Endometrial microvascular endothelial cells (primary cell): Measurements from ENCODE around the gene TCF12. TPM values are rescaled to one million over a fixed set of nuclear protein-coding genes. Genes with fewer than 3 reads are reported as not detected.

Experiments
- in situ Hi-C: cut with HindIII; loops from 2 replicates; pipeline ENCODE4 v1.10.0; 2017; ENCODE audit warnings: low sequenced_read_pairs, low pct_unique_long_range_greater_than_20kb; ENCODE audit errors: inconsistent ontology term
- total RNA-seq: library from RNA; depleted of rRNA; stranded (reverse); fragments of >200 nt; gene quantifications from one replicate; pipeline ENCODE4 v1.2.3, GENCODE V29; 2015; ENCODE audit errors: inconsistent ontology term

TCF12 gene
- total RNA-seq, result 40.4 TPM

DNA sequence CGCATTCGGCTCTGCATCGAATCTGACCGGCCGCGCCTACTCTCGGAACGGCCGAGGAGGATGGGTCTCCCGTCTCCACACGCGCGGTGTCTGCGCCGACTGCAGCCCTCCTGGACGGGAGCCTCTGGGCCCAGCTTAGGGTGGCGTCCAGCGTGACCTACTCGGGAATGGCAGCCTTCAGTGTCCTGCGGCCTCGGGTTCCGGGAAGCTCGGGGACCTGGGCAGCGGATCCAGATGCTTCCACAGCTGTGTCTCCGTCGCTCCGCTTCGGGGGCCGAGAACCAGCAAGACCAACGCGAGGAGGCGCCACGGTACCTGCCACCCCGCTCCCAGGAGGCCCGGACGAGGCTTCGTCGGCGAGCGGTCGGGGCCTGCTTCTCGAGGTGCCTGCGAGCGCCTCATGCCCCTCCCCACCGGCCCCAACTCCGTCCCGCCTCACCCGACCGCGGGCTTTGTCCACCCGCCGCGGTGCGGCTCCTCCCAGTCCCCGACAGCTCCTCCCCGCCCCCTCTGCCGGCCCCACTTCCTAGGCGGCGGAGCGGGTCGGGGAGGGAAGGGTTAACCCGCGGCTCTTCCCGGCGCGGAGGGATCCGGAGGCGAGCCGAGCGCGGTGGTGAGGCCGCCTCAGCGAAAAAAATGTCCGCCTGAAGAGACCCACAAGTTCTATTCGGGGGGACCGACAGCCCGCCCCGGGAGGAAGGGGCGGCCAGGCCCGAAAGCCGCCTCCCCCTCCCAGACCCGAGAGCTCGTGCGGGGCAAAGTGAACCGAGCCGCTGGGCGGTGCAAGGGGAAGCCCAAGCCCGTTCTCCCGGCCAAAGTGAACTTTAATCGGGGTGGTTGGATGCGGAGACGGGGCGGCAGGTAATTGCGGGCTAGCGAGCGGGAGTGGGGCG lies at the start of gene TCF12:
Gene TCF12, plus strand, starts transcription at position 599 of the 893 bp plus-strand sequence. CDS start 1,270 bp downstream, outside the sequence.
- in situ Hi-C loops, result no loop called here

DNA sequence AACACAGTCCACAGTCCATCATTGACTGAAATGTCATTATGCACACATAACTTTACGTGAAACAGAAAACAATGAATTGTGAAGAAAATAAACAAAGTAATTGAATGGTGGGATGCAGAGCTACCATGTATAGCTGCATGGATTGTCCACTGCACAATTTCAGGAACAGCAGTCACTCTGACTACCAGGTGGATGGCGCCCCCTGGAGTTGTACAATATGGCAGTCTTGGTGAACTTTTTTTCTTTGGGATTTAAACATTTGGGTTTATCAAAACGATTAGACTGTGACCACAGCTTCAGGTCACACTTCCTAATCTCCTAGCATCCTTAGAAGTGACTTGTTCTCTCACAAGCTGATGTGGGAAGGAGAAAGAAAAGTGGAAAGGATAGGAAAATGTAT lies 48.9 kb upstream of the TCF12 start:
- in situ Hi-C loops, result no loop called here

DNA sequence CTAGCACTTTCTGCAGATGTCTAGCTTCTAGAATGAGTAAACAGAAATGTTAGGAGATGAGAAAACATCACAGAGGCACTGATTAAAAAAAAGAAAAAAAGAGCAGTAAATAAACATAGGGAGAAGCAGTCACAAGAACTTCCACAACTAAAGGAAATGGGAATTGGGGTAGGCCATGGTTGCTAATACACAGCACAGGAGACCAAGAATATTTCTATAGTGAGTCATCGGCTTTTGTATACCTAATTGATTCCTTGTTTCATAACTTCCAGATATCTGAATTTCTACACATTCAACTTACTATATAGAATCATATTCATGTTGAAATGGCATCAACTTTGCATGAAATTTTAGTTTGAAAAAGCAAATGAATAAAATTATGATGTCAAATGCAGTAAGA lies 47.3 kb upstream of the TCF12 start:
- in situ Hi-C loops, result no loop called here

DNA sequence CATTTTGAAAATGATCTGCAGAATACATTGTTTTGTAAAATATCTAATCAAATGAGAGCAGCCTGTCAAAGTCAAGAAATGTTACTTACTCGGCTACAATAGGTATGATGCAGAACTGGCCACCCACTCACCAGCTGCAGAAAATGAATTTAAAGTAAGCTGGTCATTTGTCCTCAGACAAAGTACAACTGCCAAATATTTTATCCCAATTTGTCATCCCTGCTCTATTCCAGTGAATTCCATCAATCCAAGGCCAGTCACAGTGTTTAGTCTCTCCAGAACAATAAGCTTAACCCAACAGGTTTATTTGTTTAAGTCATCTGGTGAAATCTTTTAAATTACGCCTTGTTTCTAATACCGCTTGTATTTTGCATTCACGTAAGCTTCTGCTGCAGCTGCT lies 46.6 kb upstream of the TCF12 start:
- in situ Hi-C loops, result no loop called here

DNA sequence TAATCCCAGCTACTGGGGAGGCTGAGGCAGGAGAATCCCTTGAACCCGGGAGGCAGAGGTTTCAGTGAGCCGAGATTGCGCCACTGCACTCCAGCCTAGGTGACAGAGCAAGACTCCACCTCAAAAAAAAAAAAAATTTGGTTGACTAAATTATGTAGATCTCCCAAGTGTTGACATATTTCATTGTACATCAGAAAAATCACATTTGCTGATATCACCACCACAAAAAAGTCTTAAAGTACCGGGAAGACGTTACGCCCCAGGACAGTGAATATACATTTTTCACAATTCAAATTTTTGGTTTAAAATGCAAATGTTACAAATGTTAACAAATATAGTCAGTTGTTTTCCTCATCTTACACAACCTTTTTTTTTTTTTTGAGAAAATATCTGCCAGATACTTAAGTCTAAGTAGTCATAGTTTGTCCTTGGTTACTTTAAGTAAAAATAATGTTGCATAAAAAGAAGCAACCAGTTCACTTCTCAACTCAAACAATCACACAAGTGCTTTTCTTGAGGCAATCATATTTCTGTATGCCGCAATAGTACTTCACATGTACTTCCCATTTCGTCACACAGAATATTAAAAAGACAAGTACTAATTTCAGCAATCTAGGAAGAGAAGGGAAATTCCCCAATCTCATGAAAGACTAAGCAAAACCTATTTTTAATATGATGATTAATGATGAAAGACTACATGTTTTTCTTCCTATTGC lies 41.0 kb upstream of the TCF12 start:
- in situ Hi-C loops, result no loop called here

DNA sequence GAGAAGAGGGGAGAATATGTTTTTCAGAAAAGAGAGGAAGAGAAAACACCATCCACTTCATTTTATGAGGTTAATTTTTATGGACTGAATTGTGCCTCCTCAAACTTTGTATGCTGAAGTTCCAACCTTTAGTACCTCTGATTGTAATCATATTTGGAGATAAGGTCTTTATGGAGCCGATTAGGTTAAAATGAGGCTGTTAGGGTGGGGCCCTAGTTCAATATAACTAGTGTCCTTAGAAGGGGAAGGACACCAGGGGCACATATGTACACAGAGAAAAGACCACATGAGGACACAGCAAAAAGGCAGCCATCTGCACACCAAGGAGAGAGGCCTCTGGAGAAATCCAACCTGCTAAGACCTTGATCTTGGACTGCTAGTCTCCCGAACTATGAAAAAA lies 38.9 kb upstream of the TCF12 start:
- in situ Hi-C loops, result no loop called here

DNA sequence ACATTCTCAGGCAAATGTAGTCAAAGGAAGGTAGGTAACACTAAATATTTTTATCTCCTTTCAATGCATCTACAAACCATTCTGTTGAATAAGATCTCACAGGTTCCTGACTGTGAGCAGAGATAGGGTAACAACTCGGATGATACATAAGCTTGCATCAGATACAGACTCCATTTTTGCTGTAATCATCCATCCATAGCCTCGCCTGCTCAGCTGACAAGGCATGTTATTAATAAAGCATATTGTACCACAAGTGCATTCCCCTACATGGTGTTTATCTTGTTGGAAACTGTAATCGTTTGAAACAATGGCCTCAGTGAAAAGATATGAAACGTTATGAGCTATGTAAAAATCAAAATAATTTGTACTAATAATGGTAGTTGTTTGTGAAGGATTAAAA lies 35.4 kb upstream of the TCF12 start:
- in situ Hi-C loops, result no loop called here

DNA sequence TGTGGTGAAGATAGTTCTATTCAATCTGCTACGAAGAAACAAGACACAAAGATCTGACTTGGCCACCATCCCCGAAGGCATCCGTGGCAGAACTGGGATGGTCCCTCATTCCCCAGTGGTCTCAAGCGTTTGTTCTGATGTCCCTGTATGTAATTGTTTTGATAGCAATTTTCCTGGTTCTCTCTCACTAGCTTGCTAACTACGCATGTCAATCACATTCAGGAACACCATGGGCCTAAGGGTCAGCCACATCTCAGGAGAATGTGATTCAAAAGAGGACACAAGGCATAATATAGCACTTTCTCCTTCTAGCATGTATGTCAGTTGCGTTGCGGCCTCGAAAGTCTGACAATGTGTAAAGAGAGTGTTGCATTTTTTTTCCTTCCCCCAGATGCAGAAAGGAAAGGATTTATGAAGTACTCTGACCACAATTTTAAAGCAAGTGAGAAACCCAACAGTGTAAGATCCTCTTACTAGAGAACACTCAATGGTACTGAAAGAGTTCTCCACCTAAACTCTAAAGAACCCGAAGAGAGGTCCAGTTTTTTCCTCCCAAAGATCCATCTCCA lies 32.0 kb upstream of the TCF12 start:
- in situ Hi-C loops, result no loop called here

DNA sequence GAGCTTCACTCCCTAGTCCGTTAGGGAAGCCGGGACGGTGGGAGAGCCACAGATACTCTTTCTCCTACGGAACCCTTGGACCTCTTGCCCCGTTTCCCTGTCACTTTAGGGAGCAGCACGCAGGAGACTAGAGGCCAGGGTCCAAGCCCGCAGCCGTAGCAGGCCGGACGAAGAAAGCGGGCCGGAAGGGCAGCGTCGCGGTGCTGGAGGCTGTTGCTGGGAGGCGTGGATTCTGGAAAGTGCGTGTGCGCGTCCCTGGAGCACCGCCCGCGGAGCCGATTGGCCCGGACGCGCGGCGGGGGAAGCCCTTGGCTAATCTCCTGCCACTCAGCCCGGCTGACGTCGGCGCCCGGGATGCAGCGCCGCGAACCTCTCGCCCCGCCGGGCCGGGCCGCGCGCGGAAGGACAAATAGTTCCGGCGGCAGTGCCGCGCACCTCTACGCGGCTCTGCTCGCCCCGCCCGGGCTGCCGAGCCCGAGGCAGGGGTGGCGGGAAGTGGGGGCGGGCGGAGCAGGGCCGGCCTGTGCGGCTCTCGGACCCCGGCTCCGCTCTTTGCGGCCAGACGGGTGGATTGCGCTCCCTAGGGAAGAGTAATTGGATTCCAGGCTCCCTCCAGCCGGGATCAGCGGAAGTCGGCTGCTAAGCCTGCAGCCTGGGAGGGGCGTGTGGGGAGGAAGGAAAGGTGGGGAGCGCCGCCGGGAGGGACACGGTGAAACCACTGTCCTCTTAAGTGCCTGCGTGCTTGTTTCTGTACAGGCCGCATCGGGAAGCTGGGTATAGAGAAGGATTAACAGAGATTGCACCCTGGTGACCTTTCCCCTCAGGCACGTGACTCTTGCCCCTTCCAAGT lies 31.3 kb upstream of the TCF12 start:
- in situ Hi-C loops, result no loop called here

DNA sequence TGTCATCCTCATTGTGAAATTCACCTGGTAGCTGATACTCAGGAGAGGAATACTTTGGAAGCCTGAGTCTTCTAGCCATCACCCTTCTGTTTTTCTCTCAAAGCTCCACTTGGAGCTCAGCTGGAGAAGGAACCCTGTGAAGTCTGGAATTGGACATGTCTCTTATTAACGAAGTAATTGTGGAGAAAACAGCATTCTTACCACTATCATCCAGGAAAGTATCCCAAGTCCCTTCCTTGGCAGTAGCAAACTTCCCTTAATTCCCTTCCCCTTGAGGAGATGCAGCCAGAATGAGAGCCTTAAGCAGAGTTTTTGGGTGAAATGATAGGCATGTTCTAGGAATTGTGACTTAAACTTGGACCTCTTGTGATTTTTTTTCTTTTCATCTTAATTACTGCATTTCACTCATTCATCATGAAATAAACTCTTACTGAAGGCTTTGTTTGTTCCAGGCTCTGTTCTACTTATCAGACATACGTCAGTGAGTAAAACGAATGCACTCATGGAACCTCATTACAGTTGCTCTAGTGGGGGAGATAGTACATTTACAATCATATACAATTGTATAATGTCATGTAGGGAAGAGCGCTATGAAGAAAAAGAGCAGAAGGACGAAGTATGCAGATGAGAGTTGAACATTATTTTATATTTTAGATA lies 30.5 kb upstream of the TCF12 start:
- in situ Hi-C loops, result no loop called here

DNA sequence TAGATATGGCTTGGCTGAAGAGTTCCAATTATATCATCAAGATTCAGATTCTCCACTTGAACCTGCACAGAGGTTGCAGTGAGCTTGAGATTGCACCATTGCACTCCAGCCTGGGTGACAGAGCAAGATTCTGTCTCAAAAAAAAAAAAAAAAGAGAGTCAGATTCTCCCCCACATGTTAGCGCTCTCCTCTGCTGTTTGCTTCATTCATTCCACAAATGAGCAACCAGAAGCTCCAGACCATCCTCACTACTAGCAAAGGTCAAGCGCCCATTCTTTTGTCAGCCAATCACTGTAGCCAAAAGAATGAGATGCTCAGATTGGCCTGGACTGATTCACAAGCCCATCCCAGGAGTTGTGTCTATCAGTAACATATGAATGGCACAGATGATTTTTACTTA lies 28.4 kb upstream of the TCF12 start:
- in situ Hi-C loops, result no loop called here

DNA sequence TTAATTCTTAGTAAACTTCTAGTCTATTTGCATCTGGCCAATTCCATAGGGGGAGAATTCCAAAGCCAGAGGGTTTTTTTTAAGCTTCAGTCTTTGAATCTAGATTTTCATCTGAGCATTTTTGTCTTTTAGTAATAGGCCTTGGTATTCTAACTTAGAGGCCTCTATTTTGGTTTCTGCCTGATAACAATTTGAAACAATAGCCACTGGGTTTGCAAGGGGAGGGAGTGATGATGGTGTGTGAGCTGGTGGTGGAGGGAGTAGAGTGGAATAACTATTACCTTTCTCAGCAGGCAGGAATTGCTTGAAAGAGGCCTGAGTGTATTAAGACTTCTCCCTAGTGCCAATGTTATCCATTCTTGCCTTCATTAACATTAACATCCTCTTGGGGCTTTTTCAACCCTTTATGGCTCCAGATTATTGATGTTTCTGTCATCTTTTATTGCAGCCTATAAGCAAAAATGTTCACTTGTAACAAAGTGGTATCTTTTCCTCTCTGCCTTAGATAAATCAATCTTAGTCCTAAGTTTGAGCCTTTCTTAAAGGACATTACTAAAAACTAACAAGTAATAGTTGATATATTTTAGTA lies 26.5 kb upstream of the TCF12 start:
- in situ Hi-C loops, result no loop called here

DNA sequence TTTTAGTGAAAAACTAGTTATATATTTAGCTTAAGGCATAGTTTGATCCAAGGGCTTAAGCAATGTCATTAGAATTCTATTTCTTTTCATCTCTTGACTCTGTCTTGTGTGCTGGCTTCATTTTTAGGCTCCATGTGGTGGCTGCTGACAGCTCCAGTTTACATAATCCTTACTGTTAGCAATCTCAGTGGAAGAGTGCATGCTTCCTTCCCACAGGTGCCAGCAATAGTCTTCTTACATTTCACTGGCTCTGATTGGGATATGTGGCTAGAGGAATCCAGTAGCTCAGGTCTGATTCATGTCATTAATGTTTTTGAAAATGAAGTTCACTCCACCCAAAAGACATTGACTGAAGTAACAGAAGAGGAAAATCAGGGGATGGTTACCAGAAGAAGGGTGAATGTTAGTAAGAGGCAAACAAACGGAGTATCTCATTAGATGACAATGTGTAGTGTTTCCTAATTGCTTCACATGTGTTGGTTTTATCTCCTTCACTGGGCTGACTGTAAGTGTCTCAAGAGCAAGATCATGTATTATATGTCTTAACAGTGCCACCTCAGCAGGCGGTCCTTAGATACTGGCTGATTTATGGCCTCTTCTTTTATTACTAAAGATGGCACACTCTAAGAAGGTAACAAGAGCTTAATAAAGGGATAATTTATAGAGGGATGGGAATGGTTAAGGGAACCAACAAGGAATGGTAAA lies 25.6 kb upstream of the TCF12 start:
- in situ Hi-C loops, result no loop called here

DNA sequence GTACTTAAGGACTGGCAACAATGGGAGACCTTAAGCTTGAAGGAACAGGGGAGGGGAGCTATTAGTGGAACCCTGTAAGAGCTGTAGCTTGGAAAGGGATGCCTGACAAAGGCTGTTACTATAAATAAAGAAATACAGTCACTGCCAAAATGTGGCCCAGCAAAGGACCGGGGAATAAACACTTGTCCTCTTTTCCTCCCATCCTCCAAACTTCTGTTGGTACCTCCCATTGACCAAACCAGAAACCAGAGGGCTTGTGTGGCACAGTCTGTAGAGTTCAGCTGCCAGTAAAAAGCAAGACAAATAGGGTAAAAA lies 25.1 kb upstream of the TCF12 start:
- in situ Hi-C loops, result no loop called here

DNA sequence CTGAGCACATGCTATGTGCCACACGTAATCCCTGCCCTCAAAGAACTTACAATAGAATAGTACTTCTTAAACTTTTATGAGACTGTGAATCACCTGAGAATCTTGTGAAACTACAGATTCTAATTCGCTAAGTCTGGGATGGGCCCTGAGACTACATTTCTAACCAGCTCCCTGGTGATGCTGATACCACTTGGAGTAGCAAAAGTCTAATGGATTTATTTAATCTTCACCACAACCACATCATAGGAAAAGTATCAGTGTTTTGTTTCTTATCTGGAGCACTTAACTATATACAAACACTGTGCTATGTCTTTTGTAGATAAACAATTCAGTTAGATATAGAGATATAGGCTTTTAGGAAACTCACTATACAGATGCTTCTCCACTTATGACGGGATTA lies 23.8 kb upstream of the TCF12 start:
- in situ Hi-C loops, result no loop called here

DNA sequence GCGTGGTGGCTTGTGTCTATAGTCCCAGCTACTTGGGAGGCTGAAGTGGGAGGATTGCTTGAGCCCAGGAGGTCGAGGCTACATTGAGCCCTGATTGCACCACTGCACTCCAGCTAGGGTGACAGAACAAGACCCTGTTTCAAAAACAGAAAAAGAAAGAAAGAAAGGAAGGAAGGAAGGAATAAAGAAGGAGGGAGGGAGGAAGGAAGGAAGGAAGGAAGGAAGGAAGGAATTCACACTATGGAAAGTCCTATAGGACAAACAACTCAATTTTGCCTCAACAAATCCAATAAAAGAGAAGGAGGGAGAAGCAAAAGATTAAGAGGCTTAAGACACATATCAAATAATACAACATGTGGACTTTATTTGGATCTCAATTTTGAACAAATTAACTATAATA lies 16.5 kb upstream of the TCF12 start:
- in situ Hi-C loops, result no loop called here

DNA sequence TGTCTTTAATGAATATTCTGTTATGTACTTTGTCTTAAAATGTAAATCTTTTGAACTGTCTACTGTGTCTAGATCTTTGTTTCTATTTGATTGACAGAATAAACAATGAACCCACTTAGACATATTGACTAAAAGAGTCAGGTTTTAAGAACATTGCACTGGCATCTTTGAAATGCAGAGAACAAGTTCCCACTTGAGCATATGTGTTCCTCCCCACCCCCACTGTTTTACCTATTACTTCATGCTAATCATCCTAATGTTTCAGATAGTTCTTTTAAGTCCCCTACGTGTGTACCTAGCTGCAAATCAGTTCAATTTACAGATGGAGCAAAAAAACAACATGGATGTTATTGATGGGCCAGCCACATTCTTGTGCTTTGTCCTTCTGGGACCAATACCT lies 11.7 kb upstream of the TCF12 start:
- in situ Hi-C loops, result no loop called here

DNA sequence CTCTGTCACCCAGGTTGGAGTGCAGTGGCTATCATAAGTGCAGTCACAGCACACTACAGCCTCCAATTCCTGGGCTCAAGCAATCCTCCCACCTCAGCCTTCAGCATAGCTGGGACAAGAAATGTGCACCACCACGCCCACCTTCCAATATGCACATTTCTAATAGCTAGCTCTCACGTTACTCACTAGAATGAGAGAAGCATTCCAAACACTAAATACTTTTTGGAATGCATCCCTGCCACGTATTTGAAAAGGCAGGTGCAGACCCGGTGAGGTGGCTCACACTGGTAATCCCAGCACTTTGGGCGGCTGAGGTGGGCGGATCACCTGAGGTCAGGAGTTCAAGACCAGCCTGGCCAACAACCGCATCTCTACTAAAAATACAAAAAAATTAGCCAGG lies 7.6 kb upstream of the TCF12 start:
- in situ Hi-C loops, result no loop called here
